Measurements from ENCODE around the gene USO1.
"Not testable (repeated sequence)": the region's sequence is repeated elsewhere in the genome, so short reads cannot be mapped to it uniquely, and the experiment has no call there.

Gene USO1

GRCh38 chr4:75714011-75714410 is 10.4 kb upstream of the USO1 start:
- DNase-seq, result no peak

- no peak for DNase-seq
Observed at GRCh38 chr4:75714704-75715103, 9.7 kb upstream of the USO1 start.

GRCh38 chr4:75715105-75715799 is 9.1 kb upstream of the USO1 start:
- no peak for DNase-seq

GRCh38 chr4:75716054-75716453 is 8.3 kb upstream of the USO1 start:
- not testable (repeated sequence) for DNase-seq

GRCh38 chr4:75717408-75717807 is 7.0 kb upstream of the USO1 start:
- no peak for DNase-seq

GRCh38 chr4:75718529-75718928 is 5.8 kb upstream of the USO1 start:
- no peak for DNase-seq

- no peak for DNase-seq
Observed at GRCh38 chr4:75722417-75722816, 2.0 kb upstream of the USO1 start.

GRCh38 chr4:75723163-75724065 is 963 bp upstream of the USO1 start:
- DNase-seq, result no peak

GRCh38 chr4:75724867-75725724 is 719 bp downstream of the USO1 start:
- peak; percentile 15 for DNase-seq

GRCh38 chr4:75725942-75726538 is 1.7 kb downstream of the USO1 start:
- not testable (repeated sequence) for DNase-seq

GRCh38 chr4:75726577-75726976 is 2.2 kb downstream of the USO1 start:
- DNase-seq, result no peak

- DNase-seq, result no peak
Observed at GRCh38 chr4:75727073-75727472, 2.7 kb downstream of the USO1 start.

GRCh38 chr4:75729836-75730235 is 5.5 kb downstream of the USO1 start:
- DNase-seq, result no peak

GRCh38 chr4:75733369-75733768 is 9.0 kb downstream of the USO1 start:
- no peak for DNase-seq

- no peak for DNase-seq
Observed at GRCh38 chr4:75735525-75735924, 11.1 kb downstream of the USO1 start.

- DNase-seq, result no peak
Observed at GRCh38 chr4:75736862-75737261, 12.5 kb downstream of the USO1 start.

- no peak for DNase-seq
Observed at GRCh38 chr4:75737398-75737797, 13.0 kb downstream of the USO1 start.

GRCh38 chr4:75741027-75741426 is 16.6 kb downstream of the USO1 start:
- DNase-seq, result no peak

- no peak for DNase-seq
Observed at GRCh38 chr4:75742451-75742850, 18.1 kb downstream of the USO1 start.

GRCh38 chr4:75745161-75745560 is 20.8 kb downstream of the USO1 start:
- no peak for DNase-seq

- no peak for DNase-seq
Observed at GRCh38 chr4:75745721-75746199, 21.4 kb downstream of the USO1 start.

- DNase-seq, result no peak
Observed at GRCh38 chr4:75752637-75753036, 28.3 kb downstream of the USO1 start.

GRCh38 chr4:75769036-75769435 is 44.7 kb downstream of the USO1 start:
- DNase-seq, result no peak

Measured in GOT3 (cell line).